ENCODE measurements around the gene SAP30L. TPM values are rescaled to one million over a fixed set of nuclear protein-coding genes. Genes with fewer than 3 reads are reported as not detected.

Gene SAP30L
- total RNA-seq, 1 experiment from 2014 or later = 54.6 TPM

GRCh38 chr5:154484393-154485095, 38.7 kb downstream of the SAP30L start:
- H3K4me1 ChIP-seq (ENCODE audit: control insufficient read depth, insufficient read depth, low read length) = no peaks in the 10 kb centered on the region
- POLR2A ChIA-PET = no interaction called here
- H3K36me3 ChIP-seq (ENCODE audit: control insufficient read depth, insufficient read depth, low read length) = no peaks in the 10 kb centered on the region
- CTCF ChIA-PET = no interaction called here
- no peak overlapping the region for H3K27ac ChIP-seq (ENCODE audit: low read length)
- BruUV-seq (replicated peaks) = no TSS peak
- no peak overlapping the region for H3K4me3 ChIP-seq (ENCODE audit: low read depth in 2 of 2, low read length in 2 of 2)
- no peak for ATAC-seq
- H3K27me3 ChIP-seq (ENCODE audit: control insufficient read depth, insufficient read depth, low read length) = peaks cover 31% of the 10 kb centered on the region
- TF ChIP-seq TCF7L2 (IDR thresholded peaks at IDR 0.05; ENCODE audit: low read depth, low read length) = no peak
- in situ Hi-C loops (cut with HindIII; ENCODE audit: low pct_unique_long_range_greater_than_20kb, low sequenced_read_pairs) (no loop called here), intact Hi-C loops (cut with micrococcal nuclease; ENCODE audit: unreplicated experiment) (no loop called here)
- no peaks in the 10 kb centered on the region for H3K9me3 ChIP-seq (ENCODE audit: control insufficient read depth, insufficient read depth, low read depth, low read length)
- DNase-seq (ENCODE audit: low read depth, low spot score) = no peak

DNA sequence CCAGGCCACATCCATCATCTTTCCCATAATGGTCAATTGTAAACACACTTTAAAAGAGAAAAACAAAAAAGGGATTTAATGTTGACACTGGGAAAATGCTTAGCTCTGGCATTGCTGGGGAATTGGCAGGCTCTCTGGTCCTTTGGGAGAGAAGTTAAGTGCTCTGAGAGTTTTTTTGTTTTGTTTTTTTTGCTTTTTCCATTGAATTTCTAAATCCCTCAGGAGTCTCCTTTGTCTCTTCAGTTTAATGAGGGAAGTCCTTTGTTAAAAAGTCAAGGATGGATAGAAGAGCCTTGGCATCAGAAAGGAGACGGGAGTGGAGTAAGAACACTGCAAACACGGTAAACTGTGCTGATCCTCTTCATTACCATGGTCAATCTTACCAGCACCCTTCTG, 39.3 kb downstream of the SAP30L start:
- in situ Hi-C loops (cut with HindIII; ENCODE audit: low pct_unique_long_range_greater_than_20kb, low sequenced_read_pairs) = no loop called here
- DNase-seq (ENCODE audit: low read depth, low spot score) = no peak
- Histone ChIP-seq H3K27me3 (ENCODE audit: control insufficient read depth, insufficient read depth, low read length) (peaks cover 34% of the 10 kb centered on the region), H3K4me1 (ENCODE audit: control insufficient read depth, insufficient read depth, low read length) (no peaks in the 10 kb centered on the region), H3K4me3 (ENCODE audit: low read depth in 2 of 2, low read length in 2 of 2) (no peak overlapping the region), H3K27ac (ENCODE audit: low read length) (no peak overlapping the region), H3K36me3 (ENCODE audit: control insufficient read depth, insufficient read depth, low read length) (no peaks in the 10 kb centered on the region), H3K9me3 (ENCODE audit: control insufficient read depth, insufficient read depth, low read depth, low read length) (no peaks in the 10 kb centered on the region)
- intact Hi-C loops (cut with micrococcal nuclease; ENCODE audit: unreplicated experiment) = no loop called here
- CTCF ChIA-PET = no interaction called here
- no peak for TF ChIP-seq REST (IDR thresholded peaks at IDR 0.05; ENCODE audit: insufficient read depth in 1 of 2, low read depth in 2 of 2, low read length in 1 of 2)
- TF ChIP-seq SIN3A (IDR thresholded peaks at IDR 0.05; ENCODE audit: borderline replicate concordance, insufficient read depth, low read depth, low read length) = no peak
- TF ChIP-seq, protein P1, sequence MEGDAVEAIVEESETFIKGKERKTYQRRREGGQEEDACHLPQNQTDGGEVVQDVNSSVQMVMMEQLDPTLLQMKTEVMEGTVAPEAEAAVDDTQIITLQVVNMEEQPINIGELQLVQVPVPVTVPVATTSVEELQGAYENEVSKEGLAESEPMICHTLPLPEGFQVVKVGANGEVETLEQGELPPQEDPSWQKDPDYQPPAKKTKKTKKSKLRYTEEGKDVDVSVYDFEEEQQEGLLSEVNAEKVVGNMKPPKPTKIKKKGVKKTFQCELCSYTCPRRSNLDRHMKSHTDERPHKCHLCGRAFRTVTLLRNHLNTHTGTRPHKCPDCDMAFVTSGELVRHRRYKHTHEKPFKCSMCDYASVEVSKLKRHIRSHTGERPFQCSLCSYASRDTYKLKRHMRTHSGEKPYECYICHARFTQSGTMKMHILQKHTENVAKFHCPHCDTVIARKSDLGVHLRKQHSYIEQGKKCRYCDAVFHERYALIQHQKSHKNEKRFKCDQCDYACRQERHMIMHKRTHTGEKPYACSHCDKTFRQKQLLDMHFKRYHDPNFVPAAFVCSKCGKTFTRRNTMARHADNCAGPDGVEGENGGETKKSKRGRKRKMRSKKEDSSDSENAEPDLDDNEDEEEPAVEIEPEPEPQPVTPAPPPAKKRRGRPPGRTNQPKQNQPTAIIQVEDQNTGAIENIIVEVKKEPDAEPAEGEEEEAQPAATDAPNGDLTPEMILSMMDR (IDR thresholded peaks at IDR 0.05) = no peak
- no peak for TF ChIP-seq POLR2AphosphoS5 (IDR thresholded peaks at IDR 0.05; ENCODE audit: low read depth, low read length)
- no peak for TF ChIP-seq TCF7L2 (IDR thresholded peaks at IDR 0.05; ENCODE audit: low read depth, low read length)
- no TSS peak for BruUV-seq (replicated peaks)
- POLR2A ChIA-PET = no interaction called here
- no peak for ATAC-seq

DNA sequence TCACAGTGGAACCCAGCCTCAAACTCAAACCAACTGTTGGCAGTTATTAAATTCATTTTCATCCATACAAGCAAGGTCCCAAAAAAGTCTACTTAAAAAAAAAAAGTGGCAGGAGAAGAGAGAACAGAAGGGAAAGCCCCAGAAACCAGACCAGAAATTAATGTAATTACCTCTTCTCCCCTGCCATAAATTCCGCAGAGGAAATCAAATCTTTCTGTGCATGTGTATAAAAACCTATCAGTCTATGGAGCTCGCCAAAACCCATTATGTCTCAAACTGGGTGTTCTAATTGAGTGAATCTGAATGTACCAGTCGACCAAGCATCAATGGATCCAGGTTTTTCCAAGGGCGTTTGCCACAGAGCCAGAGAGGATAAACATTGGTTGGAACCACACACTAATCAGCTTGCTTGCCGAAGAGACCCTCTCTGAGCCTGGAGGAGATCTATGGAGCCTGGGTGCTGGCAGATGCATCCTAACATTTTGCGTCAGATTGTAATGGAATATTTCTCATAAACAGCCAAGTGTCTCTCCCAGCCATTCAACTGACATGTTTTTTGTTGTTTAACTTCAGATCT, 40.1 kb downstream of the SAP30L start:
- H3K36me3 ChIP-seq (ENCODE audit: control insufficient read depth, insufficient read depth, low read length) = no peaks in the 10 kb centered on the region
- intact Hi-C loops (cut with micrococcal nuclease; ENCODE audit: unreplicated experiment) = no loop called here
- H3K27ac ChIP-seq (ENCODE audit: low read length) = no peak overlapping the region
- H3K9me3 ChIP-seq (ENCODE audit: control insufficient read depth, insufficient read depth, low read depth, low read length) = no peaks in the 10 kb centered on the region
- CTCF ChIA-PET = no interaction called here
- POLR2A ChIA-PET = no interaction called here
- H3K4me1 ChIP-seq (ENCODE audit: control insufficient read depth, insufficient read depth, low read length) = no peaks in the 10 kb centered on the region
- BruUV-seq (replicated peaks) = no TSS peak
- in situ Hi-C loops (cut with HindIII; ENCODE audit: low pct_unique_long_range_greater_than_20kb, low sequenced_read_pairs) = no loop called here
- no peak for TF ChIP-seq POLR2AphosphoS5 (IDR thresholded peaks at IDR 0.05; ENCODE audit: low read depth, low read length)
- no peak for TF ChIP-seq TCF7L2 (IDR thresholded peaks at IDR 0.05; ENCODE audit: low read depth, low read length)
- TF ChIP-seq, protein P1 (IDR thresholded peaks at IDR 0.05) = no peak
- no peak for TF ChIP-seq REST (IDR thresholded peaks at IDR 0.05; ENCODE audit: insufficient read depth in 1 of 2, low read depth in 2 of 2, low read length in 1 of 2)
- no peak for TF ChIP-seq SIN3A (IDR thresholded peaks at IDR 0.05; ENCODE audit: borderline replicate concordance, insufficient read depth, low read depth, low read length)
- peaks cover 30% of the 10 kb centered on the region for H3K27me3 ChIP-seq (ENCODE audit: control insufficient read depth, insufficient read depth, low read length)
- ATAC-seq = no peak
- DNase-seq (ENCODE audit: low read depth, low spot score) = no peak
- H3K4me3 ChIP-seq (ENCODE audit: low read depth in 2 of 2, low read length in 2 of 2) = no peak overlapping the region
